ENCODE data around the gene GFER. TPM values are rescaled to one million over a fixed set of nuclear protein-coding genes. Genes with fewer than 3 reads are reported as not detected.

Gene GFER
- total and polyA plus RNA-seq, 2 of the 8 experiments (the other 6 are each of a cell fraction or from before 2014, with no cell fraction given): 17.7 to 37.9 TPM

DNA sequence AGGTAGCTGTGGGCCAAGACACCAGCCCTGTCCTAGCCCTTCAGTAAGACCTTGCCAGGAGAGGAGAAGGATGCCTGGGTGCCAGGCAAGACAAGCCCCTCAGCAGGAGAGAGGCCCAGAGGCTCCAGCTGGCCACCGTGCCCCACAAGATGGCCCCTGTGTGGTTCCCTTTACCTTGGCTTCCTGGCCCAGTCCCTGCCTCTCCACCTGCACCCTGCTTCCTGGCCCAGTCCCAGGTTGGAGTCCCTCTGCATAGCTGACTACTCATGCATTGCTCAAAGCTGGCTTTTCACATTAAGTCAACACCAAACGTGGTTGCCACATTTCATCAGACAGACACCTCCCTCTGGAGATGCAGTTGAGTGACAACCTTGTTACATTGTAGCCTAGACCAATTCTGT is 9.7 kb downstream of the GFER start (continued):
- TF ChIP-seq GABPA (IDR thresholded peaks at IDR 0.05; ENCODE audit: borderline replicate concordance, insufficient read depth, low read length) (no peak), CBX5 (IDR thresholded peaks at IDR 0.05; ENCODE audit: low read depth, low read length) (no peak), EGR1 (IDR thresholded peaks at IDR 0.05; ENCODE audit: borderline replicate concordance, low read depth, low read length) (no peak), JUND (IDR thresholded peaks at IDR 0.05; ENCODE audit: low read length) (no peak), BCL11A (IDR thresholded peaks at IDR 0.05; ENCODE audit: low read depth in 2 of 2, low read length in 2 of 2) (no peak), SAP30 (IDR thresholded peaks at IDR 0.05; ENCODE audit: insufficient read depth, insufficient replicate concordance, low read length) (no peak), RFX5 (IDR thresholded peaks at IDR 0.05; ENCODE audit: borderline replicate concordance, low read depth, low read length) (no peak)
- TF ChIP-seq, protein P1, sequence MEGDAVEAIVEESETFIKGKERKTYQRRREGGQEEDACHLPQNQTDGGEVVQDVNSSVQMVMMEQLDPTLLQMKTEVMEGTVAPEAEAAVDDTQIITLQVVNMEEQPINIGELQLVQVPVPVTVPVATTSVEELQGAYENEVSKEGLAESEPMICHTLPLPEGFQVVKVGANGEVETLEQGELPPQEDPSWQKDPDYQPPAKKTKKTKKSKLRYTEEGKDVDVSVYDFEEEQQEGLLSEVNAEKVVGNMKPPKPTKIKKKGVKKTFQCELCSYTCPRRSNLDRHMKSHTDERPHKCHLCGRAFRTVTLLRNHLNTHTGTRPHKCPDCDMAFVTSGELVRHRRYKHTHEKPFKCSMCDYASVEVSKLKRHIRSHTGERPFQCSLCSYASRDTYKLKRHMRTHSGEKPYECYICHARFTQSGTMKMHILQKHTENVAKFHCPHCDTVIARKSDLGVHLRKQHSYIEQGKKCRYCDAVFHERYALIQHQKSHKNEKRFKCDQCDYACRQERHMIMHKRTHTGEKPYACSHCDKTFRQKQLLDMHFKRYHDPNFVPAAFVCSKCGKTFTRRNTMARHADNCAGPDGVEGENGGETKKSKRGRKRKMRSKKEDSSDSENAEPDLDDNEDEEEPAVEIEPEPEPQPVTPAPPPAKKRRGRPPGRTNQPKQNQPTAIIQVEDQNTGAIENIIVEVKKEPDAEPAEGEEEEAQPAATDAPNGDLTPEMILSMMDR (IDR thresholded peaks at IDR 0.05; ENCODE audit: control extremely low read depth in 1 of 3, insufficient read depth in 1 of 3, low read depth in 1 of 3, low read length in 3 of 3): no peak
